ENCODE measurements around the gene ACTL9. TPM values are rescaled to one million over a fixed set of nuclear protein-coding genes. Genes with fewer than 3 reads are reported as not detected.
"Not testable (repeated sequence)": the region's sequence is repeated elsewhere in the genome, so short reads cannot be mapped to it uniquely, and the experiment has no call there.

Gene ACTL9, protein sequence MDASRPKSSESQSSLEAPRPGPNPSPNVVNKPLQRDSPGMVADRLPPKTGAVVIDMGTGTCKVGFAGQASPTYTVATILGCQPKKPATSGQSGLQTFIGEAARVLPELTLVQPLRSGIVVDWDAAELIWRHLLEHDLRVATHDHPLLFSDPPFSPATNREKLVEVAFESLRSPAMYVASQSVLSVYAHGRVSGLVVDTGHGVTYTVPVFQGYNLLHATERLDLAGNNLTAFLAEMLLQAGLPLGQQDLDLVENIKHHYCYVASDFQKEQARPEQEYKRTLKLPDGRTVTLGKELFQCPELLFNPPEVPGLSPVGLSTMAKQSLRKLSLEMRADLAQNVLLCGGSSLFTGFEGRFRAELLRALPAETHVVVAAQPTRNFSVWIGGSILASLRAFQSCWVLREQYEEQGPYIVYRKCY
- total RNA-seq: not detected

DNA sequence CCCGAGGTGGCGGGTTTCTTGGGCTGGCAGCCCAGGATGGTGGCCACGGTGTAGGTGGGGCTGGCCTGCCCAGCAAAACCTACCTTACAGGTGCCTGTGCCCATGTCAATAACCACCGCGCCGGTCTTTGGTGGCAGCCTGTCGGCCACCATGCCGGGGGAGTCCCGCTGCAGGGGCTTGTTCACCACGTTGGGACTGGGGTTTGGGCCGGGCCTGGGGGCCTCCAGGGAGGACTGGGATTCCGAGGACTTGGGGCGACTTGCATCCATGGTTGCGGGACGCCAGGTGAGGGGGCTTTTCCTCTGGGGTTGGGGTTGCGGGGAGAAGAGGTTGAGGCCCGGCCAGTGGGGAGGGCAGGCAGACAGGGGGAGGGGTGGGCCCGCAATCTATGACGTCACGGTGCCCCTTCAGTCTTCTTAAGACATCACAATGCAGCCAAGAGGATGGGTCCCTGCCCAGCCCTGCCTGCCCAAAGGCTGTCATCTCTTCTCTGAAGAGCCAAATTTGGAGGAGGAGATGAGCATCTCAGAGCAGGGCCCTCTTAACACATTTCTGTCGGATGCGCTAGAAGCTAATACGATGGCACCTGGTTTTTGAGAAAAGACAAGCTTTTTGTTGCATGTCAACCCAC, at the start of gene ACTL9:
ACTL9 (minus strand) TSS at position 363 of the 631 bp plus-strand sequence; CDS start at position 269, 94 bp downstream.
- Mint-ChIP-seq H3K27ac (no peak within 1 kb of the TSS), H3K4me1 (peaks cover 25% of the 10 kb centered on the region), H3K27me3 (peaks cover 3% of the 10 kb centered on the region)

GRCh38 chr19:8739291-8740065, 40.9 kb upstream of the ACTL9 start:
- not testable (repeated sequence) for DNase-seq

More for the DNA sequence above, at the start of gene ACTL9:
- Mint-ChIP-seq H3K4me3 (no peak within 1 kb of the TSS), H3K36me3 (ENCODE audit: low read depth) (no peaks in the 10 kb centered on the region), H3K9me3 (ENCODE audit: low read depth) (no peaks in the 10 kb centered on the region)
- intact Hi-C loops (cut with DNase I, micrococcal nuclease): loop anchor here in 1 of 2 experiments (5.0 kb wide), 1 partner anchor 384 kb away; no protein-coding TSS in a partner anchor
- CTCF ChIA-PET: interaction anchor here (0.6 to 1.0 kb wide), 3 partner anchors 45 to 164 kb away, joined by 3 read pairs; no protein-coding TSS in a partner anchor
- ATAC-seq (no peak), DNase-seq (no peak)
- POLR2A ChIA-PET: no interaction called here

GRCh38 chr19:8738377-8738776, 39.8 kb upstream of the ACTL9 start:
- DNase-seq: no peak
- ATAC-seq: no peak
- Mint-ChIP-seq H3K27ac (no peak overlapping the region), H3K36me3 (ENCODE audit: low read depth) (no peaks in the 10 kb centered on the region), H3K9me3 (ENCODE audit: low read depth) (no peaks in the 10 kb centered on the region), H3K27me3 (peaks cover 1% of the 10 kb centered on the region), H3K4me1 (no peaks in the 10 kb centered on the region), H3K4me3 (no peak overlapping the region)
- intact Hi-C loops (cut with DNase I, micrococcal nuclease): no loop called here
- ChIA-PET POLR2A (no interaction called here), CTCF (no interaction called here)

More at GRCh38 chr19:8739291-8740065, 40.9 kb upstream of the ACTL9 start:
- H3K9me3 Mint-ChIP-seq (ENCODE audit: low read depth); CTCF ChIA-PET; H3K27ac Mint-ChIP-seq; H3K27me3 Mint-ChIP-seq; ATAC-seq; H3K4me1 Mint-ChIP-seq; intact Hi-C loops (cut with DNase I, micrococcal nuclease); H3K4me3 Mint-ChIP-seq; H3K36me3 Mint-ChIP-seq (ENCODE audit: low read depth); POLR2A ChIA-PET: not testable (repeated sequence)

DNA sequence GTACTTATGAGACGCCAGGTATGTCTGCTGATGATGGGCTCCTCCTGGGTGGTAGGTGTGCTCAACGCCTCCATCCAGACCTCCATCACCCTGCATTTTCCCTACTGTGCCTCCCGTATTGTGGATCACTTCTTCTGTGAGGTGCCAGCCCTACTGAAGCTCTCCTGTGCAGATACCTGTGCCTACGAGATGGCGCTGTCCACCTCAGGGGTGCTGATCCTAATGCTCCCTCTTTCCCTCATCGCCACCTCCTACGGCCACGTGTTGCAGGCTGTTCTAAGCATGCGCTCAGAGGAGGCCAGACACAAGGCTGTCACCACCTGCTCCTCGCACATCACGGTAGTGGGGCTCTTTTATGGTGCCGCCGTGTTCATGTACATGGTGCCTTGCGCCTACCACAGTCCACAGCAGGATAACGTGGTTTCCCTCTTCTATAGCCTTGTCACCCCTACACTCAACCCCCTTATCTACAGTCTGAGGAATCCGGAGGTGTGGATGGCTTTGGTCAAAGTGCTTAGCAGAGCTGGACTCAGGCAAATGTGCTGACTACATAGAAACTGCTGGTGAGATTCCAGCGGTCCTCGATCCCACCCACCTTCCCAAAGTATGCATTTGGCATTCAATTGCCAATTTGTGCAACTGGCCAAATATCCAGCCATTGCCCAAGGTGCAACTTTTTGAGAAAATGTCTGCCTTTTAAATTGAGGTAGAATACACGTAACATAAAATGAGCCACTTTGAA, 33.0 kb upstream of the ACTL9 start:
- peak; percentile 32 for DNase-seq
- intact Hi-C loops (cut with DNase I, micrococcal nuclease): no loop called here
- H3K4me1 Mint-ChIP-seq: no peaks in the 10 kb centered on the region
- ATAC-seq: no peak
- H3K27ac Mint-ChIP-seq: no peak overlapping the region
- H3K4me3 Mint-ChIP-seq: no peak overlapping the region
- no peaks in the 10 kb centered on the region for H3K36me3 Mint-ChIP-seq (ENCODE audit: low read depth)
- H3K9me3 Mint-ChIP-seq (ENCODE audit: low read depth): no peaks in the 10 kb centered on the region
- CTCF ChIA-PET: no interaction called here
- POLR2A ChIA-PET: no interaction called here
- H3K27me3 Mint-ChIP-seq: peaks cover 7% of the 10 kb centered on the region

- H3K27me3 Mint-ChIP-seq: peaks cover 18% of the 10 kb centered on the region
- no peak overlapping the region for H3K4me3 Mint-ChIP-seq
- no peaks in the 10 kb centered on the region for H3K4me1 Mint-ChIP-seq
- ATAC-seq (no peak), DNase-seq (no peak)
- intact Hi-C loops (cut with DNase I, micrococcal nuclease): no loop called here
- no peaks in the 10 kb centered on the region for H3K36me3 Mint-ChIP-seq (ENCODE audit: low read depth)
- POLR2A ChIA-PET: no interaction called here
- H3K27ac Mint-ChIP-seq: no peak overlapping the region
- H3K9me3 Mint-ChIP-seq (ENCODE audit: low read depth): peaks cover 2% of the 10 kb centered on the region
- CTCF ChIA-PET: interaction anchor here (0.6 kb wide), 1 partner anchor 30 kb away, joined by 3 read pairs; no protein-coding TSS in a partner anchor
Measured at GRCh38 chr19:8724276-8724675, 25.7 kb upstream of the ACTL9 start.

- Mint-ChIP-seq H3K4me1 (no peaks in the 10 kb centered on the region), H3K27me3 (peaks cover 18% of the 10 kb centered on the region), H3K27ac (no peak overlapping the region), H3K9me3 (ENCODE audit: low read depth) (peaks cover 5% of the 10 kb centered on the region), H3K4me3 (no peak overlapping the region), H3K36me3 (ENCODE audit: low read depth) (no peaks in the 10 kb centered on the region)
- ATAC-seq (no peak), DNase-seq (no peak)
- CTCF ChIA-PET: no interaction called here
- intact Hi-C loops (cut with DNase I, micrococcal nuclease): no loop called here
- POLR2A ChIA-PET: no interaction called here
Measured at GRCh38 chr19:8722032-8722431, 23.4 kb upstream of the ACTL9 start.

GRCh38 chr19:8721334-8721733, 22.7 kb upstream of the ACTL9 start, which contains the start of gene OR2Z1:
OR2Z1 (plus strand) TSS chr19:8721634; CDS start chr19:8731029, 9,395 bp downstream.
- intact Hi-C loops (cut with DNase I, micrococcal nuclease): no loop called here
- Mint-ChIP-seq H3K4me3 (no peak within 1 kb of the TSS), H3K9me3 (ENCODE audit: low read depth) (peaks cover 5% of the 10 kb centered on the region), H3K27ac (no peak within 1 kb of the TSS), H3K4me1 (no peaks in the 10 kb centered on the region), H3K36me3 (ENCODE audit: low read depth) (no peaks in the 10 kb centered on the region), H3K27me3 (peaks cover 18% of the 10 kb centered on the region)
- DNase-seq: no peak
- ATAC-seq: no peak
- ChIA-PET POLR2A (no interaction called here), CTCF (interaction anchor here (0.6 to 0.8 kb wide), 2 partner anchors 27 to 68 kb away, joined by 3 read pairs; no protein-coding TSS in a partner anchor)

DNA sequence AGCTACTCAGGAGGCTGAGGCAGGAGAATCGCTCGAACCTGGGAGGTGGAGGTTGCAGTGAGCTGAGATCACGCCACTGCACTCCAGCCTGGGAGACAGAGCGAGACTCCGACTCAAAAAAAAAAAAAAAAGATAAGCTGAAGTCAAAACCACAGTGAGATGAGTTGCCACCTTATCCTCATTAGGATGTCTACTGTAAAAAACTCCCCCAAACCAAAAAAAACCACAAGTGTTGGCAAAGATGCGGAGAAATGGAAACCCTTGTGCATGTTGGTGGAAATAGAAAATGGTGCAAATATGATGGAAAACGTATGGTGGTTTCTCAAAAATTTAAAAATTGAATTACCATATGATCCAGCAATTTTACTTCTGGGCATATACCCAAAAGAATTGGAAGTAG, 11.7 kb upstream of the ACTL9 start:
- peaks cover 12% of the 10 kb centered on the region for H3K9me3 Mint-ChIP-seq (ENCODE audit: low read depth)
- H3K27ac Mint-ChIP-seq; POLR2A ChIA-PET; H3K36me3 Mint-ChIP-seq (ENCODE audit: low read depth); DNase-seq; ATAC-seq; H3K4me3 Mint-ChIP-seq; CTCF ChIA-PET; H3K4me1 Mint-ChIP-seq; H3K27me3 Mint-ChIP-seq; intact Hi-C loops (cut with DNase I, micrococcal nuclease): not testable (repeated sequence)

GRCh38 chr19:8705742-8706141, 7.1 kb upstream of the ACTL9 start:
- H3K27ac Mint-ChIP-seq: no peak overlapping the region
- CTCF ChIA-PET: no interaction called here
- peaks cover 44% of the 10 kb centered on the region for H3K4me1 Mint-ChIP-seq
- POLR2A ChIA-PET: no interaction called here
- intact Hi-C loops (cut with DNase I, micrococcal nuclease): no loop called here
- no peak overlapping the region for H3K4me3 Mint-ChIP-seq
- H3K36me3 Mint-ChIP-seq (ENCODE audit: low read depth): no peaks in the 10 kb centered on the region
- no peaks in the 10 kb centered on the region for H3K27me3 Mint-ChIP-seq
- ATAC-seq: peak; percentile 32
- no peak for DNase-seq
- H3K9me3 Mint-ChIP-seq (ENCODE audit: low read depth): no peaks in the 10 kb centered on the region

DNA sequence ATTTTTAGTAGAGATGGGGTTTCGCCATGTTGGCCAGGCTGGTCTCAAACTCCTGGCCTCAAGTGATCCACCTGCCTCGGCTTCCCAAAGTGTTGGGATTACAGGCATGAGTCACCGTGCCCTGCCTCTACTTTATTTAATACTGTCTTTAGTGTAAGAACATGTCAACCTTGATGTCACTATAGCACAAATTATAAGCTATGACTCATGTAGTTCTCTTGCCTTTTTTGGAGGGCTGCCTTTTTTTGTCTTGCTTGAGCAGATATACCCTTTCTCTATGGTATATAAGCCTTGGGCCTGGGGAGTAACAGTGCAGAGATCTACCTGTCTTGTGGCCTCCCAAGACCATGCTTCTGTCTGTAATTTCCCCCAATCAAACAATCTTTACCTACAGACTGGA, 6.7 kb upstream of the ACTL9 start:
- H3K27ac Mint-ChIP-seq: not testable (repeated sequence)

DNA sequence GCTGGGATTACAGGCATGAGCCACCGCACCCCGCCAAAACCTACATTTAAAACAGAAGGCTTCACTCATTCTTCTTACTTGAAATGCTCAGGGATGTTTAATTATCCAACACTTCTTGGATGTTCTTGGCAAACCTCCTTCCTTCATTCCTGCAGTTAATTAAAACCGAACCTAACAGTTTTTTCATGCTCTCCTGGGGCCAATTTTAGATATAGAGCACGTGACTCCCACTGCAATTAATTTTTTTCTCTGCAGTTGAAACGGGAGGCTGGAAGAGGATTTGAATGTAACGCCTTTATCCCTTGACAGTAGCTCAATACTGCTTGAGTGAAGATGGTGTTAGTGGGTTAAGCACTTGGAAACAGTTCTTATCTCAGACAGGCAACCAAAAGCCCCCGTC, 4.6 kb upstream of the ACTL9 start:
- ATAC-seq: no peak
- DNase-seq: no peak
- Mint-ChIP-seq H3K9me3 (ENCODE audit: low read depth) (no peaks in the 10 kb centered on the region), H3K27ac (no peak overlapping the region), H3K36me3 (ENCODE audit: low read depth) (no peaks in the 10 kb centered on the region), H3K27me3 (peaks cover 2% of the 10 kb centered on the region), H3K4me3 (no peak overlapping the region), H3K4me1 (peaks cover 44% of the 10 kb centered on the region)
- ChIA-PET CTCF (interaction anchor here (0.7 kb wide), 1 partner anchor 73 kb away, joined by 3 read pairs; no protein-coding TSS in a partner anchor), POLR2A (no interaction called here)
- intact Hi-C loops (cut with DNase I, micrococcal nuclease): no loop called here

More for the DNA sequence above, 6.7 kb upstream of the ACTL9 start:
- POLR2A ChIA-PET; H3K4me3 Mint-ChIP-seq; DNase-seq; H3K9me3 Mint-ChIP-seq (ENCODE audit: low read depth); H3K36me3 Mint-ChIP-seq (ENCODE audit: low read depth); H3K27me3 Mint-ChIP-seq; intact Hi-C loops (cut with DNase I, micrococcal nuclease); CTCF ChIA-PET: not testable (repeated sequence)
- H3K4me1 Mint-ChIP-seq: peaks cover 44% of the 10 kb centered on the region
- ATAC-seq: peak; percentile 48
